GM12878 (cell line): ENCODE measurements around the gene FAM234B. TPM values are rescaled to one million over a fixed set of nuclear protein-coding genes. Genes with fewer than 3 reads are reported as not detected.

Source experiments
- ASH2L ChIP-seq: fragments of 300-600, 200-600 bp; sonication (generic); IDR thresholded peaks from 2 replicates; pipeline ENCODE4 v1.6.1; 2017; ENCODE audit warnings: low read depth, mild to moderate bottlenecking, borderline replicate concordance
- ATF7 ChIP-seq: fragments of 450-650 bp; IDR thresholded peaks from 2 replicates; pipeline ENCODE4 v1.6.1; 2016; ENCODE audit warnings: low read depth, mild to moderate bottlenecking
- BHLHE40 ChIP-seq, 2 experiments: fragments of 450-650 bp in 1 of 2; IDR thresholded peaks; 2 replicates each; pipeline ENCODE4 v1.6.1; 2011 to 2017; ENCODE audit warnings: low read depth in 2 of 2, borderline replicate concordance in 1 of 2, improper control_type of control experiment in 1 of 2, low read length in 1 of 2, mild to moderate bottlenecking in 1 of 2
- CHD2 ChIP-seq: IDR thresholded peaks from 2 replicates; pipeline ENCODE4 v1.6.1; 2011; ENCODE audit warnings: low read depth, low read length, improper control_type of control experiment, borderline replicate concordance
- CREM ChIP-seq: IDR thresholded peaks from 2 replicates; pipeline ENCODE4 v1.6.1; 2014; ENCODE audit warnings: antibody characterized with exemption, low read depth
- DPF2 ChIP-seq: fragments of 450-650 bp; IDR thresholded peaks from 2 replicates; pipeline ENCODE4 v1.6.1; 2017; ENCODE audit warnings: mild to moderate bottlenecking
- FOXK2 ChIP-seq: fragments of 450-650 bp; IDR thresholded peaks from 2 replicates; pipeline ENCODE4 v1.6.1; 2017; ENCODE audit warnings: mild to moderate bottlenecking, moderate library complexity
- HDGF ChIP-seq: fragments of 450-650 bp; IDR thresholded peaks from 2 replicates; pipeline ENCODE4 v1.6.1; 2016; ENCODE audit warnings: antibody characterized with exemption
- IKZF1 ChIP-seq: fragments of 450-650 bp; conservative IDR thresholded peaks from 2 replicates; pipeline ENCODE4 v1.6.1; 2017; ENCODE audit warnings: antibody characterized with exemption, mild to moderate bottlenecking
- JUND ChIP-seq: IDR thresholded peaks from 2 replicates; pipeline ENCODE4 v1.6.1; 2012; ENCODE audit warnings: low read depth, mild to moderate bottlenecking, low read length, improper control_type of control experiment, moderate library complexity
- NFIC ChIP-seq: IDR thresholded peaks from 2 replicates; pipeline ENCODE4 v1.6.1; 2012; ENCODE audit warnings: low read depth, mild to moderate bottlenecking, inconsistent platforms, low read length, moderate library complexity
- NFXL1 ChIP-seq: fragments of 450-650 bp; IDR thresholded peaks from 2 replicates; pipeline ENCODE4 v1.6.1; 2017; ENCODE audit warnings: antibody characterized with exemption, mild to moderate bottlenecking, borderline replicate concordance
- NR2F1 ChIP-seq: fragments of 450-650 bp; conservative IDR thresholded peaks from 2 replicates; pipeline ENCODE4 v1.6.1; 2017; ENCODE audit warnings: mild to moderate bottlenecking
- NRF1 ChIP-seq: conservative IDR thresholded peaks from 2 replicates; pipeline ENCODE4 v1.6.1; 2011; ENCODE audit warnings: mild to moderate bottlenecking, low read depth, low read length, improper control_type of control experiment
- PBX3 ChIP-seq: IDR thresholded peaks from 2 replicates; pipeline ENCODE4 v1.6.1; 2011; ENCODE audit warnings: mild to moderate bottlenecking, low read depth, low read length, moderate library complexity; ENCODE audit not compliant: insufficient replicate concordance
- PRDM15 ChIP-seq: fragments of 450-650 bp; formaldehyde crosslinking; IDR thresholded peaks from 2 replicates; pipeline ENCODE4 v1.4.0; 2020; ENCODE audit warnings: mild to moderate bottlenecking, moderate library complexity
- RAD21 ChIP-seq: IDR thresholded peaks from 2 replicates; pipeline ENCODE4 v1.6.1; 2011; ENCODE audit warnings: mild to moderate bottlenecking, low read depth, low read length, moderate library complexity; ENCODE audit not compliant: insufficient read depth
- RB1 ChIP-seq: fragments of 450-650 bp; formaldehyde crosslinking; IDR thresholded peaks from 2 replicates; pipeline ENCODE4 v1.6.1; 2017; ENCODE audit warnings: mild to moderate bottlenecking, borderline replicate concordance
- SIX5 ChIP-seq: IDR thresholded peaks from 2 replicates; pipeline ENCODE4 v1.6.1; 2011; ENCODE audit warnings: mild to moderate bottlenecking, low read depth, low read length, moderate library complexity; ENCODE audit not compliant: severe bottlenecking
- TAF1 ChIP-seq: IDR thresholded peaks from 2 replicates; pipeline ENCODE4 v1.6.1; 2011; ENCODE audit warnings: mild to moderate bottlenecking, low read depth, low read length, borderline replicate concordance
- ZNF274 ChIP-seq: IDR thresholded peaks from one replicate; pipeline ENCODE4 v1.8.0; 2011; ENCODE audit not compliant: insufficient read length, insufficient read depth
- polyA plus RNA-seq, 11 experiments: library from polyadenylated mRNA; depleted of rRNA in 4 of 11; unstranded in 6 of 11; stranded (reverse) in 5 of 11; fragments of >200 nt; fragmentation: Nextera tagmentation in 4 of 11; fragmentation: Illumina TruSeq in 1 of 11; extraction: Ambion mirVana in 4 of 11; extraction: Trizol in 1 of 11; gene quantifications; 1 replicate in 1 of 11; 2 replicates in 10 of 11; pipeline versions ENCODE4 v1.2.1 to v1.2.3, GENCODE V29; 2011 to 2016; ENCODE audit warnings: inconsistent platforms in 2 of 11, missing spikeins in 2 of 11, low read depth in 1 of 11
- total RNA-seq, 4 experiments: library from RNA; depleted of rRNA in 3 of 4; stranded (reverse); fragments of >200 nt in 3 of 4; fragmentation: Illumina TruSeq in 1 of 4; extraction: Trizol in 1 of 4; gene quantifications; 2 replicates each; pipeline versions ENCODE4 v1.2.1 to v1.2.3, GENCODE V29; 2013 to 2021
- TF ChIP-seq, protein P1 (sequence below): IDR thresholded peaks from 2 replicates; pipeline ENCODE4 v1.6.1; 2012; ENCODE audit warnings: low read depth, low read length, improper control_type of control experiment
- TF ChIP-seq, protein P2 (sequence below): IDR thresholded peaks from 2 replicates; pipeline ENCODE4 v1.6.1; 2011; ENCODE audit warnings: low read depth, mild to moderate bottlenecking, low read length, moderate library complexity, borderline replicate concordance; ENCODE audit errors: extremely low read depth

Gene FAM234B
- total and polyA plus RNA-seq, 10 of the 15 experiments (the other 5 are each of a cell fraction or from before 2014, with no cell fraction given) = 0.09 to 2.8 (median 0.18) TPM

- TF ChIP-seq PRDM15 (CRISPR knock-in tag) (no peak), RB1 (peak; percentile 67; the same call in 1 of the 2 replicates), JUND (no peak), DPF2 (0 out of 2 replicates have a peak, but pooled peaks have one; percentile 43), CREM (no peak), ASH2L (no peak), NFXL1 (no peak), RAD21 (no peak), BHLHE40 (IDR thresholded peaks at IDR 0.05; ENCODE audit: borderline replicate concordance in 1 of 2, low read depth in 2 of 2, low read length in 1 of 2) (peak in 1 of 2 experiments; percentile 34; a peak in 1 of 4 replicates), CHD2 (no peak), ATF7 (no peak), FOXK2 (no peak), ZNF274 (no peak), NFIC (no peak), TAF1 (no peak), NRF1 (peak; percentile 86), SIX5 (peak; percentile 91), PBX3 (no peak), IKZF1 (peak; percentile 93), HDGF (no peak), NR2F1 (no peak)
- TF ChIP-seq, protein P1, sequence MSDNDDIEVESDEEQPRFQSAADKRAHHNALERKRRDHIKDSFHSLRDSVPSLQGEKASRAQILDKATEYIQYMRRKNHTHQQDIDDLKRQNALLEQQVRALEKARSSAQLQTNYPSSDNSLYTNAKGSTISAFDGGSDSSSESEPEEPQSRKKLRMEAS = no peak
- TF ChIP-seq, protein P2, sequence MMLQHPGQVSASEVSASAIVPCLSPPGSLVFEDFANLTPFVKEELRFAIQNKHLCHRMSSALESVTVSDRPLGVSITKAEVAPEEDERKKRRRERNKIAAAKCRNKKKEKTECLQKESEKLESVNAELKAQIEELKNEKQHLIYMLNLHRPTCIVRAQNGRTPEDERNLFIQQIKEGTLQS = no peak
Measured at GRCh38 chr12:13044002-13044905, at the start of gene FAM234B (continued).
